OCI-LY3 (cell line): Measurements from ENCODE around the gene EMSY.
A peak's percentile ranks its signal among the peaks of the same experiment; 100 is the strongest.
"Not testable (repeated sequence)": the region's sequence is repeated elsewhere in the genome, so short reads cannot be mapped to it uniquely, and the experiment has no call there.

Experiments used
- H2AFZ ChIP-seq: fragments of 200-600, 300-600 bp; shearing (Covaris generic); 2 replicates; pipeline ENCODE4 v1.6.0; 2014; ENCODE audit warnings: antibody characterized with exemption, low read depth, low read length
- H3K27ac ChIP-seq: fragments of 200-600, 300-600 bp; sonication (generic); 2 replicates; pipeline ENCODE4 v1.5.1; 2014; ENCODE audit warnings: mild to moderate bottlenecking, low read length, moderate library complexity, mixed read lengths
- H3K27me3 ChIP-seq: fragments of 200-600, 300-600 bp; sonication (generic); 2 replicates; pipeline ENCODE4 v1.6.1; 2014; ENCODE audit warnings: low read depth, low read length, mixed read lengths
- H3K36me3 ChIP-seq: fragments of 200-600, 300-600 bp; sonication (generic); replicated peaks from 2 replicates; pipeline ENCODE3; 2014; ENCODE audit warnings: low read depth, low read length, mixed read lengths
- H3K4me1 ChIP-seq: fragments of 300-600, 200-600 bp; sonication (generic); 2 replicates; pipeline ENCODE4 v1.6.1; 2014; ENCODE audit warnings: low read length, mixed read lengths
- H3K4me2 ChIP-seq: fragments of 200-600, 300-600 bp; sonication (generic); 2 replicates; pipeline ENCODE4 v1.6.1; 2014; ENCODE audit warnings: low read length, mixed read lengths
- H3K4me3 ChIP-seq: fragments of 300-600, 200-600 bp; sonication (generic); 2 replicates; pipeline ENCODE4 v1.5.1; 2014; ENCODE audit warnings: antibody characterized with exemption, mild to moderate bottlenecking, low read length, moderate library complexity
- H3K79me2 ChIP-seq: fragments of 300-600, 200-600 bp; shearing (Covaris generic); 2 replicates; pipeline ENCODE4 v1.6.1; 2014; ENCODE audit warnings: mild to moderate bottlenecking, low read length, mixed read lengths
- H3K9ac ChIP-seq: fragments of 300-600, 200-600 bp; shearing (Covaris generic); 2 replicates; pipeline ENCODE4 v1.6.0; 2014; ENCODE audit warnings: mild to moderate bottlenecking, low read length, moderate library complexity
- H3K9me3 ChIP-seq: fragments of 200-600, 300-600 bp; shearing (Covaris generic); 2 replicates; pipeline ENCODE4 v1.6.1; 2014; ENCODE audit warnings: low read length, mixed read lengths; ENCODE audit not compliant: insufficient read depth
- H4K20me1 ChIP-seq: fragments of 200-600, 300-600 bp; sonication (generic); 2 replicates; pipeline ENCODE4 v1.6.1; 2016; ENCODE audit warnings: low read length, mixed read lengths; ENCODE audit not compliant: insufficient read depth
- CTCF ChIP-seq: fragments of 200-600, 300-600 bp; sonication (generic); IDR thresholded peaks from 2 replicates; pipeline ENCODE4 v1.5.1; 2014; ENCODE audit warnings: antibody characterized with exemption, low read length, low read depth
- EZH2phosphoT487 ChIP-seq: fragments of 200-600 bp; shearing (Covaris generic); IDR thresholded peaks from 2 replicates; pipeline ENCODE4 v1.6.1; 2018; ENCODE audit warnings: antibody characterized with exemption, mixed run types, low read depth

The EMSY gene

GRCh38 chr11:76444384-76445120 lies at the start of gene EMSY:
Gene EMSY, plus strand, starts transcription at chr11:76445018. Its CDS starts 1,921 bp downstream, at chr11:76446939.
- peaks cover 11% of the 10 kb centered on the region; the same call in 1 of the 2 replicates for H4K20me1 ChIP-seq
- H3K4me3 ChIP-seq: peak within 1 kb of the TSS; percentile 82
- peaks cover 13% of the 10 kb centered on the region for H3K36me3 ChIP-seq
- H2AFZ ChIP-seq: peak within 1 kb of the TSS; percentile 82
- peak within 1 kb of the TSS; percentile 90 for H3K4me2 ChIP-seq
- H3K9ac ChIP-seq: peak within 1 kb of the TSS; percentile 90
- H3K27me3 ChIP-seq: no peaks in the 10 kb centered on the region
- no peaks in the 10 kb centered on the region for H3K9me3 ChIP-seq
- TF ChIP-seq EZH2phosphoT487 (no peak), CTCF (no peak)
- peaks cover 11% of the 10 kb centered on the region for H3K4me1 ChIP-seq
- H3K79me2 ChIP-seq: peaks cover 35% of the 10 kb centered on the region
- peak within 1 kb of the TSS; percentile 84 for H3K27ac ChIP-seq

- TF ChIP-seq CTCF (no peak), EZH2phosphoT487 (no peak)
- H3K9me3 ChIP-seq: no peaks in the 10 kb centered on the region
- no peaks in the 10 kb centered on the region for H3K36me3 ChIP-seq
- H2AFZ ChIP-seq: no peak overlapping the region
- no peak overlapping the region for H3K4me3 ChIP-seq
- H3K27ac ChIP-seq: no peak overlapping the region
- H3K27me3 ChIP-seq: peaks cover 36% of the 10 kb centered on the region
- peaks cover 30% of the 10 kb centered on the region for H3K4me1 ChIP-seq
- no peaks in the 10 kb centered on the region for H3K79me2 ChIP-seq
- H4K20me1 ChIP-seq: no peaks in the 10 kb centered on the region
- no peak overlapping the region for H3K9ac ChIP-seq
- no peak overlapping the region for H3K4me2 ChIP-seq
Measured at GRCh38 chr11:76395296-76395695, 49.5 kb upstream of the EMSY start.

GRCh38 chr11:76397383-76397782 lies 47.4 kb upstream of the EMSY start:
- no peak overlapping the region for H3K27ac ChIP-seq
- peaks cover 42% of the 10 kb centered on the region for H3K27me3 ChIP-seq
- TF ChIP-seq EZH2phosphoT487: no peak
- TF ChIP-seq CTCF: no peak
- no peak overlapping the region for H2AFZ ChIP-seq
- no peaks in the 10 kb centered on the region for H3K9me3 ChIP-seq
- no peak overlapping the region for H3K9ac ChIP-seq
- H3K4me3 ChIP-seq: 0 out of 2 replicates have a peak overlapping the region, but pooled peaks have one; percentile 2
- peaks cover 38% of the 10 kb centered on the region for H3K4me1 ChIP-seq
- peak overlapping the region; percentile 55 for H3K4me2 ChIP-seq
- no peaks in the 10 kb centered on the region for H4K20me1 ChIP-seq
- no peaks in the 10 kb centered on the region for H3K79me2 ChIP-seq
- no peaks in the 10 kb centered on the region for H3K36me3 ChIP-seq

- Histone ChIP-seq H2AFZ (no peak overlapping the region), H3K27ac (no peak overlapping the region), H3K9me3 (no peaks in the 10 kb centered on the region), H3K36me3 (no peaks in the 10 kb centered on the region), H4K20me1 (no peaks in the 10 kb centered on the region), H3K4me1 (peaks cover 29% of the 10 kb centered on the region), H3K9ac (no peak overlapping the region), H3K27me3 (peaks cover 41% of the 10 kb centered on the region), H3K4me2 (peak overlapping the region; percentile 15; the same call in 1 of the 2 replicates), H3K79me2 (no peaks in the 10 kb centered on the region), H3K4me3 (no peak overlapping the region)
- TF ChIP-seq EZH2phosphoT487: no peak
- no peak for TF ChIP-seq CTCF
Measured at GRCh38 chr11:76400967-76401366, 43.9 kb upstream of the EMSY start.

- H3K9ac ChIP-seq, H3K4me3 ChIP-seq, H4K20me1 ChIP-seq, H2AFZ ChIP-seq, H3K9me3 ChIP-seq, H3K79me2 ChIP-seq, H3K27ac ChIP-seq, H3K36me3 ChIP-seq: not testable (repeated sequence)
- Histone ChIP-seq H3K4me2 (peak overlapping the region; percentile 27; the same call in 1 of the 2 replicates), H3K27me3 (peaks cover 39% of the 10 kb centered on the region), H3K4me1 (peaks cover 26% of the 10 kb centered on the region)
Measured at GRCh38 chr11:76401484-76401883, 43.3 kb upstream of the EMSY start.
